MCF 10A (cell line): ENCODE measurements around the gene DBR1. TPM values are rescaled to one million over a fixed set of nuclear protein-coding genes. Genes with fewer than 3 reads are reported as not detected.

Source experiments
- BruUV-seq: library from RNA; stranded (reverse); fragments of 400-500 nt; replicated peaks from 2 replicates; lab custom pipeline; 2021; lab: Mats Ljungman, UMichigan
- CTCF ChIA-PET: fragments of 300-600 bp; sonication (Branson Sonifier 250); formaldehyde crosslinking; extraction: SDS; loops from one replicate; lab custom pipeline; 2021; ENCODE audit warnings: antibody characterized with exemption, inconsistent platforms; lab: Yijun Ruan, JAX
- POLR2A ChIA-PET: fragments of 300-600, 350-650 bp; sonication (Branson Sonifier 250); formaldehyde crosslinking; extraction: SDS; loops from one replicate; lab custom pipeline; 2020; ENCODE audit warnings: antibody characterized with exemption, inconsistent platforms; lab: Yijun Ruan, JAX
- DNase-seq: peaks from one replicate; pipeline ENCODE4 v3.0.0-alpha.2; 2018; ENCODE audit not compliant: unreplicated experiment
- H3K27ac Mint-ChIP-seq: one replicate; pipeline ENCODE4 v1.8.0; 2022; ENCODE audit warnings: mild to moderate bottlenecking, low read depth, mixed read lengths; ENCODE audit not compliant: unreplicated experiment
- H3K27me3 Mint-ChIP-seq: one replicate; pipeline ENCODE4 v1.8.0; 2022; ENCODE audit warnings: mixed read lengths; ENCODE audit not compliant: insufficient read depth, unreplicated experiment
- H3K36me3 Mint-ChIP-seq: one replicate; pipeline ENCODE4 v1.8.0; 2022; ENCODE audit warnings: mild to moderate bottlenecking, moderate library complexity, mixed read lengths; ENCODE audit not compliant: insufficient read depth, unreplicated experiment
- H3K4me1 Mint-ChIP-seq: one replicate; pipeline ENCODE4 v1.8.0; 2022; ENCODE audit warnings: mixed read lengths; ENCODE audit not compliant: insufficient read depth, unreplicated experiment
- H3K4me3 Mint-ChIP-seq: one replicate; pipeline ENCODE4 v1.8.0; 2022; ENCODE audit warnings: mild to moderate bottlenecking, moderate library complexity, mixed read lengths; ENCODE audit not compliant: unreplicated experiment
- H3K9me3 Mint-ChIP-seq: one replicate; pipeline ENCODE4 v1.8.0; 2022; ENCODE audit warnings: mixed read lengths; ENCODE audit not compliant: unreplicated experiment
- intact Hi-C: fragments of 100-400 bp; cut with micrococcal nuclease; formaldehyde crosslinking; loops from 2 replicates; pipeline ENCODE4 v1.14.1; 2022
- total RNA-seq: library from RNA; stranded (reverse); gene quantifications from 2 replicates; pipeline ENCODE4 v1.2.3, GENCODE V29; 2022
- TF ChIP-seq, protein P1 (sequence below): fragments of 200-600 bp; IDR thresholded peaks from one replicate; pipeline ENCODE4 v1.8.0; 2022; ENCODE audit warnings: antibody characterized with exemption, mild to moderate bottlenecking; ENCODE audit not compliant: unreplicated experiment

Gene DBR1
- total RNA-seq, 1 experiment from 2014 or later: 12.4 TPM

DNA sequence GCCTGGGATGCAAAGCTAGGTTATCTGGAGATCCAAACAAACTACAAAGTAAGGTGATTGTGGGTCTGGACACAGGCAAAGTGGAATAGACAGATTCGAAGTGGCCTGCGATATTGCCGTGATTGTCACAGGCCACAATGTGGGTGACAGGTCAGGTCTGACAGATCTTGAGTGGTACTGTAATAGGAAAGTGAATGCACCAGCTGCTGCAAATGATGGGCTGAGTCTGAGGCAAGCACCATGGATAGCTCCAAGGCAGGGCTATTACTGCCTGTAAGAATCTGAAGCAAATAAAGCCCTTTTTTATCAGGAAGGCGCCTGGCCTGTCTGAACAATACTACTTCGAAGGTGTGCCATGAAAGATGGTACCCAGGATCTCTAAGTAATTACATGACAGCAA lies 22.3 kb upstream of the DBR1 start:
- H3K27me3 Mint-ChIP-seq: no peaks in the 10 kb centered on the region
- no peaks in the 10 kb centered on the region for H3K9me3 Mint-ChIP-seq
- H3K36me3 Mint-ChIP-seq: peaks cover 25% of the 10 kb centered on the region
- DNase-seq: no peak
- no peak overlapping the region for H3K27ac Mint-ChIP-seq
- H3K4me3 Mint-ChIP-seq: no peak overlapping the region
- ChIA-PET CTCF (interaction anchor here (0.8 kb wide), 1 partner anchor 16 kb away, joined by 3 read pairs; no protein-coding TSS in a partner anchor), POLR2A (interaction anchor here (0.9 to 2.1 kb wide), 2 partner anchors 10 to 16 kb away, joined by 3 to 9 read pairs; partner anchors contain the start of gene ARMC8)
- TF ChIP-seq, protein P1, sequence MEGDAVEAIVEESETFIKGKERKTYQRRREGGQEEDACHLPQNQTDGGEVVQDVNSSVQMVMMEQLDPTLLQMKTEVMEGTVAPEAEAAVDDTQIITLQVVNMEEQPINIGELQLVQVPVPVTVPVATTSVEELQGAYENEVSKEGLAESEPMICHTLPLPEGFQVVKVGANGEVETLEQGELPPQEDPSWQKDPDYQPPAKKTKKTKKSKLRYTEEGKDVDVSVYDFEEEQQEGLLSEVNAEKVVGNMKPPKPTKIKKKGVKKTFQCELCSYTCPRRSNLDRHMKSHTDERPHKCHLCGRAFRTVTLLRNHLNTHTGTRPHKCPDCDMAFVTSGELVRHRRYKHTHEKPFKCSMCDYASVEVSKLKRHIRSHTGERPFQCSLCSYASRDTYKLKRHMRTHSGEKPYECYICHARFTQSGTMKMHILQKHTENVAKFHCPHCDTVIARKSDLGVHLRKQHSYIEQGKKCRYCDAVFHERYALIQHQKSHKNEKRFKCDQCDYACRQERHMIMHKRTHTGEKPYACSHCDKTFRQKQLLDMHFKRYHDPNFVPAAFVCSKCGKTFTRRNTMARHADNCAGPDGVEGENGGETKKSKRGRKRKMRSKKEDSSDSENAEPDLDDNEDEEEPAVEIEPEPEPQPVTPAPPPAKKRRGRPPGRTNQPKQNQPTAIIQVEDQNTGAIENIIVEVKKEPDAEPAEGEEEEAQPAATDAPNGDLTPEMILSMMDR: no peak
- no TSS peak for BruUV-seq
- H3K4me1 Mint-ChIP-seq: peaks cover 11% of the 10 kb centered on the region
- intact Hi-C loops: no loop called here

DNA sequence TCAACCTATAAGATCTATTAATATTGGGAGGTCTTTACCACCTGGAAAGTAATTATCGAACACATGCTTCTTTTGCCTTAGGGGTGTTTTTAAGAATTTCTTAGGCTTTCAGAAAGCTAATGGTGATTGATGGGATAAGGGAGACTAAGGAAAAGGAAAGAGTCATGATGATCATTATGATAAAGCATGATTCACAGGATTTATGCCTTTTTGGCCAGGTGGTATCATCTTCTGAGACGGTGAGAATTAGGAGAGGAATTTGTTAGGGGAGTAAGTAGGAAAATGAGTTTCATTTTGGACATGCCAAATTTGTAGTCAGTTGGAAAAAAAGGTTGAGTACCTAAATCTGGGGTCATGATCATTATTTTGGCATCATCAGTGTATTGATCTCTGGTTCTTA lies 21.3 kb upstream of the DBR1 start:
- Mint-ChIP-seq H3K4me1 (peaks cover 17% of the 10 kb centered on the region), H3K27me3 (no peaks in the 10 kb centered on the region), H3K27ac (no peak overlapping the region), H3K36me3 (peaks cover 33% of the 10 kb centered on the region), H3K4me3 (no peak overlapping the region), H3K9me3 (no peaks in the 10 kb centered on the region)
- CTCF ChIA-PET: interaction anchor here (0.6 to 1.1 kb wide), 2 partner anchors 16 to 1085 kb away, joined by 3 to 6 read pairs; no protein-coding TSS in a partner anchor
- no peak for DNase-seq
- TF ChIP-seq, protein P1: no peak
- POLR2A ChIA-PET: interaction anchor here (2.1 kb wide), 1 partner anchor 9 kb away, joined by 9 read pairs; the partner anchor contains the start of gene ARMC8
- intact Hi-C loops: no loop called here
- BruUV-seq: no TSS peak

DNA sequence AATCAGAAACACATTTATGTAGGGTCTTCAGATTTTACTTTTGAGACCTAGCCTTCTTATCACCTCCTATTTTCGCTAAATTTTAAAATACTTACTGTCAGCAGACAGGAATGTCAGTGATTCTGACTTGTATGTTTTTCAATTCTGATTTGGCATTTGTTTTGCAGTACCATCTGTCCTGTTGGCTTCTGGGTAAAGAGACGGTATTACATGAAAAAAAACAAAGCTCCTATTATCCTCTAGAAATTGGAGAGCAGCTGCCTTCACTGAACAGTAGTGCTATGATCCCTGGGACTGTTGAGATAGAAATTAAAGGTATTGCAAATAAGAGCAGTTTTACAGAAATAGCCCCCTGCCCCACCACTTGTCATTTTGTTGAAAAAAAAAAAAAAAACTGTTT lies 20.8 kb upstream of the DBR1 start:
- Mint-ChIP-seq H3K9me3 (no peaks in the 10 kb centered on the region), H3K27me3 (no peaks in the 10 kb centered on the region), H3K36me3 (peaks cover 33% of the 10 kb centered on the region), H3K27ac (no peak overlapping the region), H3K4me1 (peaks cover 23% of the 10 kb centered on the region), H3K4me3 (no peak overlapping the region)
- BruUV-seq: no TSS peak
- ChIA-PET POLR2A (interaction anchor here (2.1 kb wide), 1 partner anchor 9 kb away, joined by 9 read pairs; the partner anchor contains the start of gene ARMC8), CTCF (interaction anchor here (0.6 kb wide), 1 partner anchor 1085 kb away, joined by 3 read pairs; no protein-coding TSS in a partner anchor)
- TF ChIP-seq, protein P1: no peak
- intact Hi-C loops: no loop called here
- no peak for DNase-seq

DNA sequence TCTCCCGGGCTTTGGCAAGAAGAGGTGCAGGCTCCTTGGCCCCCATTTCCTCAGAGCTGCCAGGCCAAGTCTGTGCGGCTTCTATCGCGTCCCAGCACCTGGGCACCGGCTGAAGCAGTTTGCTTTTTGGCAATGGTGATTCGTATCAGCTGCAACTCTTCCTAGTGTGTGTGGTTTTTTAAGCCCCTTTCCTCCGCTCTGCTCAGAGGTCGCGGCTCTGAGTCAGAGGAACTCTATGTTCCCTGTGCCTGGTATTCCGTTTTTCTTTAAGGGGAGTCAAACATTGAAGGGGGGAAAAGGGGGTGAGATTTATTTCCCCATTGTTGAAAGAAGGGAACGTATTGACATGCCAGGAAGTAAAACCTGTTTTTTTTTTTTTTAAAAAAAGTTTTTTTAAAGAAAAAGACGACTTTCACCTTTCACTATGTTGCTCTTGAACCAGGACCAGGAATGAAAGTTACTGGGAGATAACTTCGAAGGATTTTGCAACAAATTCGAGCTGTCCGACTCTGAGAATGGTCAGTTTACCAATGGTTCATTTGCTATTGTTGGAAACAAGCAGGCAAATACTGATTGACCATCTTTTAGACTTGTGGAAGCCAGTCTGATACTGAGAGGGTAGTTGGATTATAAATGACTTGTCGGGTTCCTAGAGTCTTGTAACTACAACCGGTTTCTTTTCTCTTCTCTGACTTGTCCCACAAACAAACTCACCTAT lies 13.5 kb upstream of the DBR1 start:
- peaks cover 34% of the 10 kb centered on the region for H3K4me1 Mint-ChIP-seq
- CTCF ChIA-PET: interaction anchor here (0.6 to 1.1 kb wide), 7 partner anchors 20 to 1208 kb away, joined by 3 to 4 read pairs (median 3); no protein-coding TSS in a partner anchor
- H3K27me3 Mint-ChIP-seq: no peaks in the 10 kb centered on the region
- DNase-seq: peak; percentile 48
- H3K9me3 Mint-ChIP-seq: no peaks in the 10 kb centered on the region
- TSS peak; percentile 33 for BruUV-seq
- TF ChIP-seq, protein P1: no peak
- POLR2A ChIA-PET: interaction anchor here (0.8 to 4.3 kb wide), 7 partner anchors 12 to 141 kb away, joined by 3 to 81 read pairs (median 6); partner anchors contain the start of gene DBR1
- peaks cover 14% of the 10 kb centered on the region for H3K36me3 Mint-ChIP-seq
- H3K4me3 Mint-ChIP-seq: peak overlapping the region; percentile 90
- H3K27ac Mint-ChIP-seq: peak overlapping the region; percentile 95
- intact Hi-C loops: loop anchor here (10.0 kb wide), 1 partner anchor 407 kb away; the partner anchor contains the start of gene CEP70
